Gastrocnemius medialis (tissue), 4 donors: ENCODE measurements around the gene DNM2. TPM values are rescaled to one million over a fixed set of nuclear protein-coding genes. Genes with fewer than 3 reads are reported as not detected.

Source experiments
- ATAC-seq, 2 donors: fragments of 150-250 bp; one replicate each; pipeline ENCODE4 v1.9.1; 2016
- DNase-seq, 2 donors: peaks; one replicate each; pipeline ENCODE4 v3.0.0-alpha.2; 2019
- H3K27ac ChIP-seq, 4 donors: fragments of 200-600 bp; sonication (generic); 1 replicate in 1 of 4; 2 replicates in 3 of 4; pipeline ENCODE4 v1.5.1; 2016 to 2018; ENCODE audit warnings: mild to moderate bottlenecking in 2 of 4, moderate library complexity in 1 of 4
- H3K27me3 ChIP-seq, 3 donors: fragments of 200-600 bp; sonication (generic) in 2 of 3; 1 replicate in 1 of 3; 2 replicates in 2 of 3; pipeline versions ENCODE4 v1.5.1 to v1.6.0; 2016 to 2019; ENCODE audit warnings: mild to moderate bottlenecking in 1 of 3, moderate library complexity in 1 of 3
- H3K36me3 ChIP-seq, 2 donors: fragments of 200-600 bp; sonication (generic) in 1 of 2; one replicate each; pipeline ENCODE4 v1.5.1; 2017 to 2018
- H3K4me1 ChIP-seq, 2 donors: fragments of 200-600 bp; sonication (generic) in 1 of 2; one replicate each; pipeline ENCODE4 v1.5.1; 2016 to 2017; ENCODE audit warnings: mild to moderate bottlenecking in 2 of 2
- H3K4me3 ChIP-seq, 4 donors: fragments of 200-600 bp; sonication (generic) in 3 of 4; 1 replicate in 1 of 4; 2 replicates in 3 of 4; pipeline ENCODE4 v1.5.1; 2016 to 2019; ENCODE audit warnings: mild to moderate bottlenecking in 2 of 4
- H3K9me3 ChIP-seq, 3 donors: fragments of 200-600 bp; sonication (generic) in 2 of 3; 1 replicate in 1 of 3; 2 replicates in 2 of 3; pipeline ENCODE4 v1.5.1; 2016 to 2019
- POLR2A ChIP-seq, 2 donors: fragments of 450-650 bp; IDR thresholded peaks; one replicate each; pipeline ENCODE4 v1.6.1; 2017; ENCODE audit warnings: antibody characterized with exemption in 2 of 2, mild to moderate bottlenecking in 2 of 2, moderate library complexity in 2 of 2
- in situ Hi-C, 4 donors: fragments of 200-750 bp; cut with MboI; loops; one replicate each; pipeline versions ENCODE4 v1.15.0 to v1.8.0; 2017; ENCODE audit warnings: low sequenced_read_pairs in 4 of 4
- intact Hi-C: fragments of 100-400 bp; cut with DNase I; formaldehyde crosslinking; loops from one replicate; pipeline ENCODE4 v1.15.1; 2023; ENCODE audit warnings: low total_unique reads
- total RNA-seq, 4 donors: library from RNA; depleted of rRNA; stranded (reverse); fragments of >200 nt; gene quantifications; one replicate each; pipeline versions ENCODE4 v1.1.0 to v1.2.3, GENCODE V29; 2016
- TF ChIP-seq, protein P1 (sequence below), 5 experiments: fragments of 450-650 bp in 3 of 5; fragments of 200-600 bp in 2 of 5; sonication (generic) in 2 of 5; IDR thresholded peaks in 4 of 5; conservative IDR thresholded peaks in 1 of 5; 1 replicate in 4 of 5; 2 replicates in 1 of 5; pipeline ENCODE4 v1.5.1; 2016 to 2019; ENCODE audit warnings: antibody characterized with exemption in 5 of 5, mild to moderate bottlenecking in 3 of 5, moderate library complexity in 3 of 5

Gene DNM2
- total RNA-seq, 4 donors from 2014 or later = 76.2 to 131 (median 108) TPM

DNA sequence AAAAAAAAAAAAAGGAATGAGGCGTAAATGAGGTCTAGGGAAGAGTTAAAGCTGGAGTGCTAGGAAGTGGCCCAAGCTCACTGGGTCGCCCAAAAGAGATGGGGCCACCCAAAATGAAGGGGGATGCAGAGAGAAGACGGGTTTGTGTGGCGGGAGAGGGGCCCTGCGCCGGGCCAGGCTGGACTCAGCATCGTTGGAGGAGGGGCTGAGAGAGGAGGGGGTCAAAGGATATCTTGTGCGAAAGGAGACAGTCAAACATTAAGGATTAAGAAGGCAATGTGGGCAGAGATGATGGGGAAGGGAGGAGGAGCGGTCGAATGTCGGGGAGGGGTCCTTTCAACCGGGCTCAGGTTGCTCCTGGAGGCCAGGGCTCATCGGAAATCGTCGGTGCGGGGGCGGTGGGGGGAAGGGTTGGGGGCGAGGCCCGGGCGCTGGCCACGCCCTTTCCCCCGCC is 152.6 kb downstream of the DNM2 start:
- Histone ChIP-seq H3K4me3 (peak overlapping the region; percentile 58 to 70 (median 60)), H3K27ac (peak overlapping the region; percentile 85 to 92 (median 88)), H3K36me3 (no peaks in the 10 kb centered on the region), H3K9me3 (no peaks in the 10 kb centered on the region), H3K4me1 (peaks cover 14 to 18% of the 10 kb centered on the region in 2 donors), H3K27me3 (no peaks in the 10 kb centered on the region)
- intact Hi-C loops = loop anchor here (2.0 to 5.0 kb wide), 4 partner anchors 34 to 303 kb away; partner anchors contain the start of genes CDKN2D, KRI1 and TMED1
- no peak for DNase-seq
- TF ChIP-seq POLR2A (IDR thresholded peaks at IDR 0.05) = no peak
- TF ChIP-seq, protein P1, sequence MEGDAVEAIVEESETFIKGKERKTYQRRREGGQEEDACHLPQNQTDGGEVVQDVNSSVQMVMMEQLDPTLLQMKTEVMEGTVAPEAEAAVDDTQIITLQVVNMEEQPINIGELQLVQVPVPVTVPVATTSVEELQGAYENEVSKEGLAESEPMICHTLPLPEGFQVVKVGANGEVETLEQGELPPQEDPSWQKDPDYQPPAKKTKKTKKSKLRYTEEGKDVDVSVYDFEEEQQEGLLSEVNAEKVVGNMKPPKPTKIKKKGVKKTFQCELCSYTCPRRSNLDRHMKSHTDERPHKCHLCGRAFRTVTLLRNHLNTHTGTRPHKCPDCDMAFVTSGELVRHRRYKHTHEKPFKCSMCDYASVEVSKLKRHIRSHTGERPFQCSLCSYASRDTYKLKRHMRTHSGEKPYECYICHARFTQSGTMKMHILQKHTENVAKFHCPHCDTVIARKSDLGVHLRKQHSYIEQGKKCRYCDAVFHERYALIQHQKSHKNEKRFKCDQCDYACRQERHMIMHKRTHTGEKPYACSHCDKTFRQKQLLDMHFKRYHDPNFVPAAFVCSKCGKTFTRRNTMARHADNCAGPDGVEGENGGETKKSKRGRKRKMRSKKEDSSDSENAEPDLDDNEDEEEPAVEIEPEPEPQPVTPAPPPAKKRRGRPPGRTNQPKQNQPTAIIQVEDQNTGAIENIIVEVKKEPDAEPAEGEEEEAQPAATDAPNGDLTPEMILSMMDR (IDR thresholded peaks at IDR 0.05 in 4 of 5, conservative IDR thresholded peaks at IDR 0.05 in 1 of 5) = no peak
- in situ Hi-C loops = loop anchor here in 3 of 4 donors (5.0 to 10.0 kb wide), 3 partner anchors 54 to 64 kb away; partner anchors contain the start of genes TIMM29 (in 2 of the 3) and YIPF2 (in 2 of the 3)
- ATAC-seq = no peak

DNA sequence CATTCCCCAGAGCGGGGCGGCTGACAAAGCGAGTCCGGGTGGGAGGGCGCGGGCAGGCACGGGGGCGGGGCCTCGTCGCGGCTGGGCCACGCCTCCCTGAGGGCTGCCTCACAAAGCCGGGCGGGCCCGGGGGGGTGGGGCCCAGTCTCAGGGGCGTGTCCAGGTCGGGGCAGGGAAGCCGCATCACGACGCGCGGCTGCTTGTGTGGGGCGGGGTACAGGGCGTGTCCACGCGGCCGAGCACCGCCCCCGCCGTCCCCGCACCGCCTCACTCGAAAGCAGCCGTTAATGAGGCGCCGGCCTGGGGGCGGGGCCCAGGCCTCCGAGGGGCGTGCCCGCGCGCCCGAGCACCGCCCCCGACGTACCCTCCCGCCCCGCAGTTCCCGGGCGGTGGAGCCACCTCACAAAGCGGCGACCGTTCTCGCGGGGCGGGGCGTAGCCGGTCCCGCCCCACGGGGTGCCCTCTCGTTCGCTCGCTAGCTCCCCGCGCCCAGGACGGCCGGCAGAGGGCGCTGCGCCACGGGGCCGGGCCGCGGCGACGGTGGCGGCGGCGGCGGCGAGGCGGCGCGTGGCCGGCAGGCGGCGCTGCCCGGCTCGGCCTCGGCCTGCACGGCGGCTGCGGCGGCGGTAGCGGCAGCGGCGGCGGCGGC is 153.2 kb downstream of the DNM2 start, which contains the start of gene CARM1:
Gene CARM1 (plus strand): TSS at position 599 of the 649 bp plus-strand sequence. CDS start 150 bp downstream, outside the sequence.
- intact Hi-C loops = loop anchor here (1.0 to 5.0 kb wide), 5 partner anchors 34 to 304 kb away; partner anchors contain the start of genes CDKN2D, KRI1, TIMM29 and TMED1
- H3K36me3 ChIP-seq = no peaks in the 10 kb centered on the region
- ATAC-seq = peak; percentile 80 to 81
- in situ Hi-C loops = loop anchor here in 3 of 4 donors (5.0 to 10.0 kb wide), 3 partner anchors 54 to 64 kb away; partner anchors contain the start of genes TIMM29 (in 2 of the 3) and YIPF2 (in 2 of the 3)
- H3K4me3 ChIP-seq = peak within 1 kb of the TSS; percentile 66 to 86 (median 78)
- H3K27me3 ChIP-seq = no peaks in the 10 kb centered on the region
- TF ChIP-seq POLR2A (IDR thresholded peaks at IDR 0.05) = no peak
- TF ChIP-seq, protein P1 (IDR thresholded peaks at IDR 0.05 in 4 of 5, conservative IDR thresholded peaks at IDR 0.05 in 1 of 5) = peak in 4 of 5 experiments; percentile 84 to 95 (median 94)
- no peaks in the 10 kb centered on the region for H3K9me3 ChIP-seq
- H3K27ac ChIP-seq = peak within 1 kb of the TSS; percentile 89 to 98 (median 94)
- peak; percentile 96 to 99 for DNase-seq
- peaks cover 19 to 23% of the 10 kb centered on the region in 2 donors for H3K4me1 ChIP-seq

DNA sequence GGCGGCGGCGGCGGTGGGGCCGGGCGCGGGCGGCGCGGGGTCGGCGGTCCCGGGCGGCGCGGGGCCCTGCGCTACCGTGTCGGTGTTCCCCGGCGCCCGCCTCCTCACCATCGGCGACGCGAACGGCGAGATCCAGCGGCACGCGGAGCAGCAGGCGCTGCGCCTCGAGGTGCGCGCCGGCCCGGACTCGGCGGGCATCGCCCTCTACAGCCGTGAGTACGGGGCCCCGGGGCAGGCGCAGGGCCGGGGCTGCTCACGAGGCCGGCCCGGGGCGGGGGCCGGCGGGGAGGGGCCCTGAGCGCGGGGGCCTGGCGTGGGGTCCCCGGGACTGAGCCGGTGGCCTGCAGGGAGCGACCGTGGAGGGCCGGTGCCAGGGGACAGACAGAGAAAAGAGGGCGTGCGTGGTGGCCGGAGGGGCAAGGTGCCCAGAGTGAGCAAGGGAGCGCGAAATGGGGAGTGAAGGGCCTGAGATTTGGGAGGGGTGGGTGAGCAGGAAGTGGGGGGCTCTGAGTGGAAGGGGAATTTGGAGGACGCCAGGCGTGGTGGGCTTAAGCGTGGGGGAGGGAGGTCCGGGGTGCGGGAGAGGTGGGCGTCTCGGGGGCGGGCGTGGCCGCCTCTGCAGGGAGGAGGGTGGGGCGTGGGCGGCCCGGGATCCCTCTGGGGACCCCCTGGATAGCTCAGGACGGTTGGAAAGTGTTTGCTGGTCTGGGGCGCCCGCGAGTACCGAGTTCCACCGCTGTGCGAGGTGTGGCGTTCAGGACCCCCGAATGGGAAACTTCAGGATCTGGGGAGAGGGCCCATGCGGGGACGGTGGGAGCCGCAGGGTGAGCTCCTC is 154.0 kb downstream of the DNM2 start:
- H3K27ac ChIP-seq = peak overlapping the region; percentile 84 to 98 (median 94)
- H3K36me3 ChIP-seq = no peaks in the 10 kb centered on the region
- ATAC-seq = peak in 1 of 2 donors; percentile 0
- intact Hi-C loops (loop anchor here (1.0 to 5.0 kb wide), 5 partner anchors 35 to 305 kb away; partner anchors contain the start of genes CDKN2D, KRI1, TIMM29 and TMED1), in situ Hi-C loops (loop anchor here in 3 of 4 donors (5.0 to 10.0 kb wide), 3 partner anchors 53 to 63 kb away; partner anchors contain the start of genes TIMM29 (in 2 of the 3) and YIPF2 (in 2 of the 3))
- no peaks in the 10 kb centered on the region for H3K27me3 ChIP-seq
- H3K9me3 ChIP-seq = no peaks in the 10 kb centered on the region
- peaks cover 27 to 32% of the 10 kb centered on the region in 2 donors for H3K4me1 ChIP-seq
- peak overlapping the region; percentile 66 to 86 (median 78) for H3K4me3 ChIP-seq
- peak; percentile 18 to 53 for DNase-seq
- TF ChIP-seq, protein P1 (IDR thresholded peaks at IDR 0.05 in 4 of 5, conservative IDR thresholded peaks at IDR 0.05 in 1 of 5) = peak in 3 of 5 experiments; percentile 20 to 50 (median 39)
- TF ChIP-seq POLR2A (IDR thresholded peaks at IDR 0.05) = peak in 1 of 2 donors; percentile 9

DNA sequence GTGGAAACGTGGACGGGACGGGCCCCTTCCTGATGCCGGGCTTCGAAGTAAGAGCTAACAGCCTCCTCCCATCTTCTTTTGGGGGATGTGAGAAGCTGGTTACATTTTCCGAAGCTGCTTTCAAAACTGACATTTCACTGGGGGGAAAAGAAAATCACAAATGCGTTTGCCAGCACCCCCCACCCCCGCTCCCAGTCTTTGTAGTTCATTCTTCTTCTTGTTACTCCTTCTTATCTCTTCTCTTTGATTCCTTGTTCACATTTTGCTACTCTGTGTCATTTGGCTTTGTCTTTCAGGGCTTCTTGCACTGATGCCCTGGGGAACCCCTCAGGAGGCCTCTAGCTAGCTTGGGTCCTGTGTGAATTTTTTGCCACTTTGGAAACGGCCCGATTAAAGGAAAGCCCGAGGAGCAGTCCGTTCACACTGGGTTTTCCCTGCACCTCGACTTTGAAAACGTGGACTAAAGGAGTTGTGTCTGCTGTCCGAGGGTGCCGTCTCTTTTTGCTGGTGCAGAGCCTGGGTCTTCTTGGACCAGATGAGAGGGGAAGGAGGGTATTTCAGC is 154.7 kb downstream of the DNM2 start:
- intact Hi-C loops = loop anchor here (5.0 kb wide), 2 partner anchors 40 to 305 kb away; partner anchors contain the start of genes CDKN2D and KRI1

More for the DNA sequence above, 154.7 kb downstream of the DNM2 start:
- peaks cover 34 to 38% of the 10 kb centered on the region in 2 donors for H3K4me1 ChIP-seq
- TF ChIP-seq, protein P1 (IDR thresholded peaks at IDR 0.05 in 4 of 5, conservative IDR thresholded peaks at IDR 0.05 in 1 of 5) = no peak
- TF ChIP-seq POLR2A (IDR thresholded peaks at IDR 0.05) = no peak
- H3K36me3 ChIP-seq = no peaks in the 10 kb centered on the region
- H3K27ac ChIP-seq = peak overlapping the region; percentile 84 to 98 (median 94)
- ATAC-seq (no peak), DNase-seq (no peak)
- no peaks in the 10 kb centered on the region for H3K9me3 ChIP-seq
- no peaks in the 10 kb centered on the region for H3K27me3 ChIP-seq
- H3K4me3 ChIP-seq = peak overlapping the region; percentile 66 to 86 (median 78)
- in situ Hi-C loops = loop anchor here in 3 of 4 donors (5.0 to 10.0 kb wide), 3 partner anchors 52 to 62 kb away; partner anchors contain the start of genes TIMM29 (in 2 of the 3) and YIPF2 (in 2 of the 3)
